ENCODE measurements around the gene NXPH1. TPM values are rescaled to one million over a fixed set of nuclear protein-coding genes. Genes with fewer than 3 reads are reported as not detected.

Gene NXPH1
- polyA plus RNA-seq, 1 donor (not counting 4 experiments of a cell fraction or from before 2014, with no cell fraction given): not detected

GRCh38 chr7:8747338-8747737, 313.9 kb downstream of the NXPH1 start:
- no peak overlapping the region for H3K9ac ChIP-seq (ENCODE audit: control insufficient read depth, extremely low read depth, insufficient read depth, low read length)
- H3K4me3 ChIP-seq (ENCODE audit: control insufficient read depth in 2 of 3, extremely low read depth in 1 of 3, insufficient read depth in 2 of 3, low read depth in 1 of 3, low read length in 3 of 3): no peak overlapping the region
- H3K4me2 ChIP-seq (ENCODE audit: control insufficient read depth, extremely low read depth, insufficient read depth, low read depth, low read length): no peak overlapping the region
- H3K4me1 ChIP-seq (ENCODE audit: control insufficient read depth, extremely low read depth, insufficient read depth, low read length): no peaks in the 10 kb centered on the region
- FAIRE-seq: no peak
- dilution Hi-C loops (cut with MboI; ENCODE audit: extremely low pct_ligation_motif_present, low sequenced_read_pairs): no loop called here
- H4K20me1 ChIP-seq (ENCODE audit: control insufficient read depth, extremely low read depth, insufficient read depth, low read length): no peaks in the 10 kb centered on the region
- no peaks in the 10 kb centered on the region for H3K36me3 ChIP-seq (ENCODE audit: control insufficient read depth in 2 of 2, extremely low read depth in 1 of 2, insufficient read depth in 2 of 2, low read length in 2 of 2)
- no peak overlapping the region for H2AFZ ChIP-seq (ENCODE audit: control insufficient read depth, low read length)
- no peaks in the 10 kb centered on the region for H3K9me3 ChIP-seq (ENCODE audit: control insufficient read depth, low read depth, low read length)
- no peak for TF ChIP-seq CTCF (optimal IDR thresholded peaks at IDR 0.05 in 1 of 3, IDR thresholded peaks at IDR 0.05 in 1 of 3, conservative IDR thresholded peaks at IDR 0.05 in 1 of 3; ENCODE audit: extremely low read depth in 1 of 3, insufficient read depth in 2 of 3, low read length in 3 of 3)
- TF ChIP-seq EZH2 (IDR thresholded peaks at IDR 0.05; ENCODE audit: low read length): no peak
- no peaks in the 10 kb centered on the region for H3K27me3 ChIP-seq (ENCODE audit: control insufficient read depth, extremely low read depth, insufficient read depth, low read length)
- H3K27ac ChIP-seq (ENCODE audit: control insufficient read depth, insufficient read depth, low read length): no peak overlapping the region
- DNase-seq (ENCODE audit: low read depth, low spot score): no peak
- H3K9me1 ChIP-seq (ENCODE audit: control insufficient read depth, extremely low read depth, insufficient read depth, low read length): no peaks in the 10 kb centered on the region
- no peaks in the 10 kb centered on the region for H3K79me2 ChIP-seq (ENCODE audit: control insufficient read depth, insufficient read depth, low read length)

- Histone ChIP-seq H3K4me1 (ENCODE audit: control insufficient read depth, extremely low read depth, insufficient read depth, low read length) (no peaks in the 10 kb centered on the region), H3K27me3 (ENCODE audit: control insufficient read depth, extremely low read depth, insufficient read depth, low read length) (no peaks in the 10 kb centered on the region), H3K4me2 (ENCODE audit: control insufficient read depth, extremely low read depth, insufficient read depth, low read depth, low read length) (no peak overlapping the region), H3K4me3 (ENCODE audit: control insufficient read depth in 2 of 3, extremely low read depth in 1 of 3, insufficient read depth in 2 of 3, low read depth in 1 of 3, low read length in 3 of 3) (no peak overlapping the region), H2AFZ (ENCODE audit: control insufficient read depth, low read length) (no peak overlapping the region), H3K36me3 (ENCODE audit: control insufficient read depth in 2 of 2, extremely low read depth in 1 of 2, insufficient read depth in 2 of 2, low read length in 2 of 2) (no peaks in the 10 kb centered on the region), H3K9me3 (ENCODE audit: control insufficient read depth, low read depth, low read length) (no peaks in the 10 kb centered on the region), H3K9ac (ENCODE audit: control insufficient read depth, extremely low read depth, insufficient read depth, low read length) (no peak overlapping the region), H3K9me1 (ENCODE audit: control insufficient read depth, extremely low read depth, insufficient read depth, low read length) (no peaks in the 10 kb centered on the region), H3K27ac (ENCODE audit: control insufficient read depth, insufficient read depth, low read length) (no peak overlapping the region), H4K20me1 (ENCODE audit: control insufficient read depth, extremely low read depth, insufficient read depth, low read length) (no peaks in the 10 kb centered on the region), H3K79me2 (ENCODE audit: control insufficient read depth, insufficient read depth, low read length) (no peaks in the 10 kb centered on the region)
- FAIRE-seq (no peak), DNase-seq (ENCODE audit: low read depth, low spot score) (no peak)
- dilution Hi-C loops (cut with MboI; ENCODE audit: extremely low pct_ligation_motif_present, low sequenced_read_pairs): no loop called here
- TF ChIP-seq EZH2 (IDR thresholded peaks at IDR 0.05; ENCODE audit: low read length) (no peak), CTCF (optimal IDR thresholded peaks at IDR 0.05 in 1 of 3, IDR thresholded peaks at IDR 0.05 in 1 of 3, conservative IDR thresholded peaks at IDR 0.05 in 1 of 3; ENCODE audit: extremely low read depth in 1 of 3, insufficient read depth in 2 of 3, low read length in 3 of 3) (no peak)
Observed at GRCh38 chr7:8751557-8752231, 318.3 kb downstream of the NXPH1 start.

All from keratinocyte (primary cell).